Measurements from ENCODE around the gene TSEN34. TPM values are rescaled to one million over a fixed set of nuclear protein-coding genes. Genes with fewer than 3 reads are reported as not detected.

TSEN34 gene
- total RNA-seq, 1 donor: 83.8 TPM

DNA sequence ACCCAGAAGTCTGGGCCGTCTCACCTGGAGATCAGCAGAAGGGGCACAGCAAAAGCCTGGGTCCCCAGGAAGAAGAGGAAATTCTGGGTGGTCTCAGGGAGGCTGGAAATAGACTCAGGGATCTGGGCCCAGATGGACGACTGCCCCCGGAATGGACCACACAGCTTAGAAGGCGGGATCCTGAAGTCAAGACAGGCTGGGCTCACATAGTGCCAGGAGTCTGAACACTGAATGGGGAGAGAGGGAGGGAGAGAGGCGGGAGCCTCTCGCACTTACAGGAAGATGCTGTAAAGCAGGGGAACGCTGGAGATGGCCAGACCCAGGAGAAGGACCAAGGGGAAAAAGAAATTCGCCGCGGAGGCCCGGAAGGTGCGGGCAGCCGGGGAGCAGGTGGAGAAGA is 30.3 kb upstream of the TSEN34 start:
- peak overlapping the region; percentile 71 for H3K4me3 ChIP-seq (ENCODE audit: low read depth, low read length)
- no peak for DNase-seq (ENCODE audit: low read depth)
- no peak for TF ChIP-seq CTCF (IDR thresholded peaks at IDR 0.05; ENCODE audit: insufficient read depth, low read depth, low read length)

DNA sequence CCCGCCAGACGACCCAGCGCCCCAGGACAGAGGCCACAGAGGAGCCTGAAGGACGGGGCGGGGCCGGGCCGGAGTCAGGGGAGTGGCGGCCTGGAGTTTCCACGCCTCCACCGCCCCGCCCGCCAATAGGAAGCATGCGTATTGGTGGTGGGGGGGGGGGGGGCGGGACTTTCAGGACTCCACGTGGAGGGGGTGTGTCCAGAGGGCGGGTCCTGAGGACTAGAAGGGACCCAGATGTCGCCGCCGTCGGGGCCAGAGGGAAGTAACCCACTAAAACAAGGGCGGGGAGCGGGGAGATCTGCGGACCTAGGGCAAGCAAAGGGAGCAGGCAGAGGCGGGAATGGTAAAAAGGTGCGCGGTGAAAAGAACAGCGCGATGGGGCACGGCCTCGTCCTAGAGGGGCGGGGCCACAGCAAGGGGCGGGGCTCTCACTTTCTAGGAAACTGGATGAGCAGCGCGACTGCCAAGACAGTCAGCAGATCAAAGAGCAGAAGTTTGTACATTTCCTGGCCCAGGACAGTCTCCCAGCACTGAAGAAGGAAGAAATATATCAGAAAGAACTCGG is 28.8 kb upstream of the TSEN34 start:
- no peak for TF ChIP-seq CTCF (IDR thresholded peaks at IDR 0.05; ENCODE audit: insufficient read depth, low read depth, low read length)
- H3K4me3 ChIP-seq (ENCODE audit: low read depth, low read length): peak overlapping the region; percentile 69
- DNase-seq (ENCODE audit: low read depth): peak; percentile 80

DNA sequence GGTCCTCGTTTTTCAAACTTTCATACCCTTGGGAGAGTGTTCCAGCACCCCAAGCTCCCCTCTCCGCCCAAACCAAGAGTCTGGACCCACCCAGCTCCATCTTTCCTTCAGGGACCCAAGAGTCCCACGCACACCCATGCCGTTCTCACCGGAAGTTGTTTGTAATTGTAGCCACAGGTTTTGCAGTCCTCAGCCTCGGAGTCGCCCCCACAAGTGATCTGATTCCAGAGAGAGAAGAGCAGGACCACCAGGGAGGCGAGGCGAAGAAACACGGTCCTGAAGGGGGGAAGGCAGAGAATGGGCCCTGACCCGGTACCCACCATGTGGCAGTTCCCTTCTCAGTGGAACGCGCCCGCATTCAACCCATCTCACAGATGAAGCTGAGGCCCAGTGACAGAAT is 28.2 kb upstream of the TSEN34 start:
- DNase-seq (ENCODE audit: low read depth): no peak
- TF ChIP-seq CTCF (IDR thresholded peaks at IDR 0.05; ENCODE audit: insufficient read depth, low read depth, low read length): no peak
- H3K4me3 ChIP-seq (ENCODE audit: low read depth, low read length): peak overlapping the region; percentile 69

GRCh38 chr19:54164369-54165068 is 26.6 kb upstream of the TSEN34 start:
- peak overlapping the region; percentile 23 for H3K4me3 ChIP-seq (ENCODE audit: low read depth, low read length)
- peak; percentile 34 for DNase-seq (ENCODE audit: low read depth)
- TF ChIP-seq CTCF (IDR thresholded peaks at IDR 0.05; ENCODE audit: insufficient read depth, low read depth, low read length): no peak

DNA sequence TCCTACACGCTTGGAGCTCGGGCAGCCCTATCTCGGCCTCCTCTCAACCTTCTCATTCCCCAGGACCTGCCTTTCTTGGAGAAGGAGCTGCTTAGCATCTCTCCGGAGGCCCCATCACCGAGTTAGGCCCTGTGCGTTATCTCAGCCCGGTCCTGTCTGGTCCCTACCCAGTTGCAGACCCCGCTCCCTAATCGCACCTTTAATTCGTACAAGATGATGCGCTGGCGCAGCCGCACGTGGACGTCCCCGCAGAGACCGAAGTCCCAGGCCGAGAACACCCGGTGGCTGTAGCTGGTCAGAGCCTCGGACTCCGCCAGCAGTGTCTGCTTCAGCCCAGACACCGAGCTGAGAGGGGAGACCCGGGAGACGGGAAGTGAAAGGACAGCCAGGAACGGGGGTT is 25.9 kb upstream of the TSEN34 start:
- H3K4me3 ChIP-seq (ENCODE audit: low read depth, low read length): no peak overlapping the region
- DNase-seq (ENCODE audit: low read depth): no peak
- TF ChIP-seq CTCF (IDR thresholded peaks at IDR 0.05; ENCODE audit: insufficient read depth, low read depth, low read length): no peak

DNA sequence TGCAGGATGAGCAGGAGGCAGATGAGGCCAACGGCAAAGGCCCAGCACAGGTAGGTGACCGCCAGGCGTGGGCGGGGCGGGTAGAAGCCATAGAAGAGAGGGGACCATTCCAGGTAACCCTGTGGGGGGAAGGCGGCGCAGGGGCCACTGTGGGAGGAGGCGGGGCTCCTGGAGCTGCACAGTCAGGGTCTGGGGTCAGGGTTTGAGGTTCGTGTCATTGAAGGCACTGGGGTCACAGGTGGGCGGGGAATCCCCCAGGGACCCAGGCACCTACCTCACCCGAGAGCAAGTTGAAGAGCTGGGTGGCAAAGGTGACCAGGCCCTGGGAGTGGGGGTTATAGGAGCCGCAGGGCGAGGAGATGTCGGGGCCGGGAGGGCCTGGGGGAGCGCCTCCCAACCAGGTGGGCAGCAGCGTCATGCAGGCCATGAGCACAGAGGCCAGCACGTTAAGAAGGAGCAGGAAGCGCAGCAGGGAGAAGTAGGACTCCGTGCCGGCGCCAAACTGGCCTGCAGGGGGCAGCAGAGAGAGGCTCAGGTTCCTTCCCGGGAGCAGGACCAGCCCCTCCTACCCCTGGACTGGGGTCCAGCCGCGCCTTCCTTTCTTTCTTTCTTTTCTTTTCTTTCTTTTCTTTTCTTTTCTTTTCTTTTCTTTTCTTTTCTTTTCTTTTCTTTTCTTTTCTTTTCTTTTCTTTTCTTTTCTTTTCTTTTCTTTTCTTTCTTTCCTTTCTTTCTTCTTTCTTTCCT is 22.8 kb upstream of the TSEN34 start:
- no peak overlapping the region for H3K4me3 ChIP-seq (ENCODE audit: low read depth, low read length)
- peak; percentile 83 for TF ChIP-seq CTCF (IDR thresholded peaks at IDR 0.05; ENCODE audit: insufficient read depth, low read depth, low read length)
- DNase-seq (ENCODE audit: low read depth): peak; percentile 83
